GM12878 (cell line): ENCODE results near the gene DCAF15. TPM values are rescaled to one million over a fixed set of nuclear protein-coding genes. Genes with fewer than 3 reads are reported as not detected.

ENCODE experiments used
- ATAC-seq: fragments of 200-7000 bp; cut with Tn5 transposase; 3 replicates; pipeline ENCODE4 v1.9.1; 2020; ENCODE audit warnings: mild to moderate bottlenecking, moderate library complexity
- BruUV-seq: library from RNA; stranded (reverse); fragments of 400-500 nt; replicated peaks from 2 replicates; lab custom pipeline; 2021; lab: Mats Ljungman, UMichigan
- CTCF ChIA-PET: fragments of 300-600 bp; sonication (Branson Sonifier 250); formaldehyde crosslinking; extraction: SDS; loops from one replicate; lab custom pipeline; 2021; ENCODE audit warnings: inconsistent platforms; lab: Yijun Ruan, JAX
- POLR2A ChIA-PET: fragments of 350-600 bp; formaldehyde crosslinking; extraction: SDS; loops from one replicate; lab custom pipeline; 2021; ENCODE audit warnings: inconsistent platforms; lab: Charles Lee
- RAD21 ChIA-PET: fragments of 300-600 bp; sonication (Branson Sonifier 250); formaldehyde crosslinking; loops from one replicate; lab custom pipeline; 2023; ENCODE audit warnings: antibody characterized with exemption; ENCODE audit not compliant: unreplicated experiment; lab: Charles Lee
- SMC1A ChIA-PET: fragments of 300-600 bp; sonication (Branson Sonifier 250); formaldehyde crosslinking; loops from one replicate; lab custom pipeline; 2023; ENCODE audit not compliant: unreplicated experiment, uncharacterized antibody; lab: Charles Lee
- DNase-seq: peaks from one replicate; pipeline ENCODE4 v3.0.0-alpha.2; 2011; ENCODE audit warnings: low read depth, low spot score
- FAIRE-seq: peaks from 3 replicates; lab custom pipeline; 2011; peaks lifted over from hg19 to GRCh38; lab: Jason Lieb, UNC
- H2AFZ ChIP-seq: 2 replicates; pipeline ENCODE4 v1.6.0; 2011; ENCODE audit warnings: low read depth, low read length, control low read depth; ENCODE audit not compliant: control insufficient read depth
- H3K27ac ChIP-seq: 2 replicates; pipeline ENCODE4 v1.5.1; 2011; ENCODE audit warnings: control low read depth; ENCODE audit not compliant: control insufficient read depth, insufficient read depth
- H3K27me3 ChIP-seq, 2 experiments: replicated peaks in 1 of 2; 2 replicates each; pipeline versions ENCODE4 v1.6.0 to v1.6.1; 2011; ENCODE audit warnings: low read length in 1 of 2; ENCODE audit not compliant: control insufficient read depth in 2 of 2, insufficient read depth in 2 of 2
- H3K36me3 ChIP-seq, 2 experiments: 2 replicates each; pipeline ENCODE4 v1.5.1; 2011; ENCODE audit warnings: low read length in 1 of 2; ENCODE audit not compliant: control insufficient read depth in 2 of 2, insufficient read depth in 2 of 2
- H3K4me1 ChIP-seq: 2 replicates; pipeline ENCODE4 v1.6.1; 2011; ENCODE audit warnings: mild to moderate bottlenecking, low read length, moderate library complexity, mixed read lengths; ENCODE audit not compliant: control insufficient read depth, insufficient read depth
- H3K4me2 ChIP-seq: 2 replicates; pipeline ENCODE4 v1.6.0; 2011; ENCODE audit warnings: control low read depth; ENCODE audit not compliant: control insufficient read depth, insufficient read depth
- H3K4me3 ChIP-seq: fragments of 200-600 bp; sonication (generic); 2 replicates; pipeline ENCODE4 v1.5.1; 2016
- H3K79me2 ChIP-seq: 2 replicates; pipeline ENCODE4 v1.6.0; 2011; ENCODE audit warnings: low read length; ENCODE audit not compliant: control insufficient read depth, insufficient read depth
- H3K9ac ChIP-seq: 2 replicates; pipeline ENCODE4 v1.8.0; 2011; ENCODE audit warnings: low read length, control low read depth, mixed read lengths; ENCODE audit not compliant: control insufficient read depth, insufficient read depth
- H3K9me3 ChIP-seq: replicated peaks from 3 replicates; pipeline ENCODE4 v1.5.1; 2011; ENCODE audit warnings: mild to moderate bottlenecking, low read length; ENCODE audit not compliant: control insufficient read depth, insufficient read depth
- H4K20me1 ChIP-seq: 2 replicates; pipeline ENCODE4 v1.6.0; 2011; ENCODE audit not compliant: control insufficient read depth, insufficient read depth
- ASH2L ChIP-seq: fragments of 300-600, 200-600 bp; sonication (generic); IDR thresholded peaks from 2 replicates; pipeline ENCODE4 v1.6.1; 2017; ENCODE audit warnings: low read depth, mild to moderate bottlenecking, borderline replicate concordance
- HCFC1 ChIP-seq: fragments of 150-350 bp; IDR thresholded peaks from 2 replicates; pipeline ENCODE4 v1.6.1; 2014; ENCODE audit warnings: low read length
- HDAC2 ChIP-seq: fragments of 200-600 bp; sonication (generic); IDR thresholded peaks from 2 replicates; pipeline ENCODE4 v1.6.1; 2017
- HDAC6 ChIP-seq: fragments of 200-600 bp; sonication (generic); IDR thresholded peaks from one replicate; pipeline ENCODE4 v1.8.0; 2017; ENCODE audit warnings: antibody characterized with exemption; ENCODE audit not compliant: unreplicated experiment
- MYC ChIP-seq: IDR thresholded peaks from 2 replicates; pipeline ENCODE4 v1.6.1; 2011; ENCODE audit warnings: mild to moderate bottlenecking, low read length, moderate library complexity, inconsistent platforms; ENCODE audit not compliant: insufficient read depth, insufficient replicate concordance, insufficient read length, severe bottlenecking
- NFXL1 ChIP-seq: fragments of 450-650 bp; IDR thresholded peaks from 2 replicates; pipeline ENCODE4 v1.6.1; 2017; ENCODE audit warnings: antibody characterized with exemption, mild to moderate bottlenecking, borderline replicate concordance
- NFYA ChIP-seq: IDR thresholded peaks from 2 replicates; pipeline ENCODE4 v1.6.1; 2011; ENCODE audit warnings: low read depth, mild to moderate bottlenecking, low read length, improper control_type of control experiment, borderline replicate concordance
- POLR2AphosphoS5 ChIP-seq: IDR thresholded peaks from 2 replicates; pipeline ENCODE4 v1.6.1; 2011; ENCODE audit warnings: mild to moderate bottlenecking, low read length, inconsistent platforms
- RAD51 ChIP-seq: fragments of 450-650 bp; IDR thresholded peaks from 2 replicates; pipeline ENCODE4 v1.6.1; 2016; ENCODE audit warnings: moderate library complexity, mild to moderate bottlenecking, inconsistent platforms
- SRF ChIP-seq, 2 experiments: IDR thresholded peaks; 2 replicates each; pipeline ENCODE4 v1.6.1; 2011; ENCODE audit warnings: low read depth in 2 of 2, low read length in 2 of 2, mild to moderate bottlenecking in 1 of 2, moderate library complexity in 1 of 2
- TAF1 ChIP-seq: IDR thresholded peaks from 2 replicates; pipeline ENCODE4 v1.6.1; 2011; ENCODE audit warnings: mild to moderate bottlenecking, low read depth, low read length, borderline replicate concordance
- TARDBP ChIP-seq: IDR thresholded peaks from 2 replicates; pipeline ENCODE4 v1.6.1; 2016; ENCODE audit warnings: borderline replicate concordance
- WGBS: methylation state at CpG from one replicate; pipeline ENCODE4 v1.1.6; 2016; ENCODE audit warnings: low lambda C conversion rate; ENCODE audit not compliant: insufficient replicate concordance, insufficient coverage; ENCODE audit errors: missing lambda C conversion rate; 5-methylcytosine and 5-hydroxymethylcytosine counted together
- in situ Hi-C: fragments of 300-500 bp; cut with MboI; formaldehyde crosslinking; loops from 9 replicates; pipeline ENCODE4 v1.14.3; 2018; ENCODE audit warnings: mixed read lengths
- intact Hi-C: fragments of 100-400 bp; cut with micrococcal nuclease; formaldehyde crosslinking; loops from one replicate; pipeline ENCODE4 v1.14.2; 2022; ENCODE audit not compliant: unreplicated experiment
- polyA plus RNA-seq, 11 experiments: library from polyadenylated mRNA; depleted of rRNA in 4 of 11; unstranded in 6 of 11; stranded (reverse) in 5 of 11; fragments of >200 nt; fragmentation: Nextera tagmentation in 4 of 11; fragmentation: Illumina TruSeq in 1 of 11; extraction: Ambion mirVana in 4 of 11; extraction: Trizol in 1 of 11; gene quantifications; 1 replicate in 1 of 11; 2 replicates in 10 of 11; pipeline versions ENCODE4 v1.2.1 to v1.2.3, GENCODE V29; 2011 to 2016; ENCODE audit warnings: inconsistent platforms in 2 of 11, missing spikeins in 2 of 11, low read depth in 1 of 11
- total RNA-seq, 4 experiments: library from RNA; depleted of rRNA in 3 of 4; stranded (reverse); fragments of >200 nt in 3 of 4; fragmentation: Illumina TruSeq in 1 of 4; extraction: Trizol in 1 of 4; gene quantifications; 2 replicates each; pipeline versions ENCODE4 v1.2.1 to v1.2.3, GENCODE V29; 2013 to 2021
- TF ChIP-seq, protein P1 (sequence below): fragments of 450-650 bp; IDR thresholded peaks from 2 replicates; pipeline ENCODE4 v1.6.1; 2016; ENCODE audit warnings: mild to moderate bottlenecking, moderate library complexity, borderline replicate concordance
- TF ChIP-seq, protein P2 (sequence below): fragments of 450-650 bp; IDR thresholded peaks from 2 replicates; pipeline ENCODE4 v1.6.1; 2017; ENCODE audit warnings: mild to moderate bottlenecking, moderate library complexity

The DCAF15 gene
- total and polyA plus RNA-seq, 10 of the 15 experiments (the other 5 are each of a cell fraction or from before 2014, with no cell fraction given): 0.16 to 63.4 (median 26.6) TPM

- ATAC-seq: no peak
Measured at GRCh38 chr19:13932149-13932637, 20.1 kb upstream of the DCAF15 start.

More at GRCh38 chr19:13932149-13932637, 20.1 kb upstream of the DCAF15 start:
- in situ Hi-C loops: no loop called here
- H3K4me2 ChIP-seq: no peak overlapping the region
- H3K27ac ChIP-seq: no peak overlapping the region
- H3K9ac ChIP-seq: no peak overlapping the region
- no peak for TF ChIP-seq NFYA
- TF ChIP-seq HCFC1: no peak
- no peak for TF ChIP-seq TARDBP
- no peak for TF ChIP-seq MYC
- no peak for TF ChIP-seq ASH2L
- TF ChIP-seq SRF (IDR thresholded peaks at IDR 0.05; ENCODE audit: low read depth in 2 of 2, low read length in 2 of 2): no peak
- no peak for TF ChIP-seq HDAC2
- TF ChIP-seq NFXL1: no peak
- TF ChIP-seq, protein P1, sequence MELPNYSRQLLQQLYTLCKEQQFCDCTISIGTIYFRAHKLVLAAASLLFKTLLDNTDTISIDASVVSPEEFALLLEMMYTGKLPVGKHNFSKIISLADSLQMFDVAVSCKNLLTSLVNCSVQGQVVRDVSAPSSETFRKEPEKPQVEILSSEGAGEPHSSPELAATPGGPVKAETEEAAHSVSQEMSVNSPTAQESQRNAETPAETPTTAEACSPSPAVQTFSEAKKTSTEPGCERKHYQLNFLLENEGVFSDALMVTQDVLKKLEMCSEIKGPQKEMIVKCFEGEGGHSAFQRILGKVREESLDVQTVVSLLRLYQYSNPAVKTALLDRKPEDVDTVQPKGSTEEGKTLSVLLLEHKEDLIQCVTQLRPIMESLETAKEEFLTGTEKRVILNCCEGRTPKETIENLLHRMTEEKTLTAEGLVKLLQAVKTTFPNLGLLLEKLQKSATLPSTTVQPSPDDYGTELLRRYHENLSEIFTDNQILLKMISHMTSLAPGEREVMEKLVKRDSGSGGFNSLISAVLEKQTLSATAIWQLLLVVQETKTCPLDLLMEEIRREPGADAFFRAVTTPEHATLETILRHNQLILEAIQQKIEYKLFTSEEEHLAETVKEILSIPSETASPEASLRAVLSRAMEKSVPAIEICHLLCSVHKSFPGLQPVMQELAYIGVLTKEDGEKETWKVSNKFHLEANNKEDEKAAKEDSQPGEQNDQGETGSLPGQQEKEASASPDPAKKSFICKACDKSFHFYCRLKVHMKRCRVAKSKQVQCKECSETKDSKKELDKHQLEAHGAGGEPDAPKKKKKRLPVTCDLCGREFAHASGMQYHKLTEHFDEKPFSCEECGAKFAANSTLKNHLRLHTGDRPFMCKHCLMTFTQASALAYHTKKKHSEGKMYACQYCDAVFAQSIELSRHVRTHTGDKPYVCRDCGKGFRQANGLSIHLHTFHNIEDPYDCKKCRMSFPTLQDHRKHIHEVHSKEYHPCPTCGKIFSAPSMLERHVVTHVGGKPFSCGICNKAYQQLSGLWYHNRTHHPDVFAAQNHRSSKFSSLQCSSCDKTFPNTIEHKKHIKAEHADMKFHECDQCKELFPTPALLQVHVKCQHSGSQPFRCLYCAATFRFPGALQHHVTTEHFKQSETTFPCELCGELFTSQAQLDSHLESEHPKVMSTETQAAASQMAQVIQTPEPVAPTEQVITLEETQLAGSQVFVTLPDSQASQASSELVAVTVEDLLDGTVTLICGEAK: no peak
- TF ChIP-seq, protein P2, sequence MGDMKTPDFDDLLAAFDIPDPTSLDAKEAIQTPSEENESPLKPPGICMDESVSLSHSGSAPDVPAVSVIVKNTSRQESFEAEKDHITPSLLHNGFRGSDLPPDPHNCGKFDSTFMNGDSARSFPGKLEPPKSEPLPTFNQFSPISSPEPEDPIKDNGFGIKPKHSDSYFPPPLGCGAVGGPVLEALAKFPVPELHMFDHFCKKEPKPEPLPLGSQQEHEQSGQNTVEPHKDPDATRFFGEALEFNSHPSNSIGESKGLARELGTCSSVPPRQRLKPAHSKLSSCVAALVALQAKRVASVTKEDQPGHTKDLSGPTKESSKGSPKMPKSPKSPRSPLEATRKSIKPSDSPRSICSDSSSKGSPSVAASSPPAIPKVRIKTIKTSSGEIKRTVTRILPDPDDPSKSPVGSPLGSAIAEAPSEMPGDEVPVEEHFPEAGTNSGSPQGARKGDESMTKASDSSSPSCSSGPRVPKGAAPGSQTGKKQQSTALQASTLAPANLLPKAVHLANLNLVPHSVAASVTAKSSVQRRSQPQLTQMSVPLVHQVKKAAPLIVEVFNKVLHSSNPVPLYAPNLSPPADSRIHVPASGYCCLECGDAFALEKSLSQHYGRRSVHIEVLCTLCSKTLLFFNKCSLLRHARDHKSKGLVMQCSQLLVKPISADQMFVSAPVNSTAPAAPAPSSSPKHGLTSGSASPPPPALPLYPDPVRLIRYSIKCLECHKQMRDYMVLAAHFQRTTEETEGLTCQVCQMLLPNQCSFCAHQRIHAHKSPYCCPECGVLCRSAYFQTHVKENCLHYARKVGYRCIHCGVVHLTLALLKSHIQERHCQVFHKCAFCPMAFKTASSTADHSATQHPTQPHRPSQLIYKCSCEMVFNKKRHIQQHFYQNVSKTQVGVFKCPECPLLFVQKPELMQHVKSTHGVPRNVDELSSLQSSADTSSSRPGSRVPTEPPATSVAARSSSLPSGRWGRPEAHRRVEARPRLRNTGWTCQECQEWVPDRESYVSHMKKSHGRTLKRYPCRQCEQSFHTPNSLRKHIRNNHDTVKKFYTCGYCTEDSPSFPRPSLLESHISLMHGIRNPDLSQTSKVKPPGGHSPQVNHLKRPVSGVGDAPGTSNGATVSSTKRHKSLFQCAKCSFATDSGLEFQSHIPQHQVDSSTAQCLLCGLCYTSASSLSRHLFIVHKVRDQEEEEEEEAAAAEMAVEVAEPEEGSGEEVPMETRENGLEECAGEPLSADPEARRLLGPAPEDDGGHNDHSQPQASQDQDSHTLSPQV: no peak
- TF ChIP-seq RAD51: no peak
- TF ChIP-seq POLR2AphosphoS5: no peak
- TF ChIP-seq HDAC6: no peak
- no peak for TF ChIP-seq TAF1
- TF ChIP-seq, all 136 proteins: peak for 0
- Histone ChIP-seq H3K79me2 (no peaks in the 10 kb centered on the region), H3K27me3 (no peaks in the 10 kb centered on the region), H3K36me3 (no peaks in the 10 kb centered on the region; a peak in 1 of 4 replicates), H3K9me3 (no peaks in the 10 kb centered on the region), H3K4me1 (no peaks in the 10 kb centered on the region), H3K4me3 (no peak overlapping the region), H4K20me1 (no peaks in the 10 kb centered on the region), H2AFZ (no peak overlapping the region)
- intact Hi-C loops: no loop called here
- no peak for DNase-seq
- SMC1A ChIA-PET: interaction anchor here (1.5 kb wide), 1 partner anchor 115 kb away, joined by 3 read pairs; no protein-coding TSS in a partner anchor
- POLR2A ChIA-PET: interaction anchor here (0.6 kb wide), 1 partner anchor 91 kb away, joined by 4 read pairs; no protein-coding TSS in a partner anchor
- 84% methylated on average over 6 of the region's 6 CpGs for WGBS
- RAD21 ChIA-PET: no interaction called here
- no peak for FAIRE-seq
- no TSS peak for BruUV-seq
- CTCF ChIA-PET: interaction anchor here (0.6 kb wide), 1 partner anchor 137 kb away, joined by 4 read pairs; no protein-coding TSS in a partner anchor
